ENCODE data around the gene CALM1. TPM values are rescaled to one million over a fixed set of nuclear protein-coding genes. Genes with fewer than 3 reads are reported as not detected.

The CALM1 gene
- total RNA-seq, 1 donor from 2014 or later = 314 TPM

DNA sequence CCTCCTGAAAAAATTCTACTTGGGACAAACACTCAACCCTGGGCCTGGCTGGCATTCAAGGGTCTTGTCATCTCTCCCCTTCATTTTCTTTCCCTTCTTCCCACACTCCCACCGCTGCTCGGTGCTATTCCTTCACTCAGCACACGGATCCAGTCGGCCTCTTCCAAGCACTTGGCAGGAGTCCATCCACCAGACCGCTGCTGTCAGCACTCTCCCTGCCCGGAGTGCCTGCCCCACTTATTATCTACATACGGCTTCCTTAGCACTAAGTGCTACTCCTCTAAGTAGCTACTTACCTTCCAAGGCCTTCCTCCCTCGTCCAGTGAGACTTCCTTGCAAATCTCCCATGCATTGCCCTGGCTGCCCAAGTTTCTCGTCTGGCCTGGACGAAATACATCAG, 29.8 kb downstream of the CALM1 start:
- no peak overlapping the region for H3K4me3 Mint-ChIP-seq
- DNase-seq (no peak), ATAC-seq (ENCODE audit: low read depth) (no peak)
- TF ChIP-seq, protein P1, sequence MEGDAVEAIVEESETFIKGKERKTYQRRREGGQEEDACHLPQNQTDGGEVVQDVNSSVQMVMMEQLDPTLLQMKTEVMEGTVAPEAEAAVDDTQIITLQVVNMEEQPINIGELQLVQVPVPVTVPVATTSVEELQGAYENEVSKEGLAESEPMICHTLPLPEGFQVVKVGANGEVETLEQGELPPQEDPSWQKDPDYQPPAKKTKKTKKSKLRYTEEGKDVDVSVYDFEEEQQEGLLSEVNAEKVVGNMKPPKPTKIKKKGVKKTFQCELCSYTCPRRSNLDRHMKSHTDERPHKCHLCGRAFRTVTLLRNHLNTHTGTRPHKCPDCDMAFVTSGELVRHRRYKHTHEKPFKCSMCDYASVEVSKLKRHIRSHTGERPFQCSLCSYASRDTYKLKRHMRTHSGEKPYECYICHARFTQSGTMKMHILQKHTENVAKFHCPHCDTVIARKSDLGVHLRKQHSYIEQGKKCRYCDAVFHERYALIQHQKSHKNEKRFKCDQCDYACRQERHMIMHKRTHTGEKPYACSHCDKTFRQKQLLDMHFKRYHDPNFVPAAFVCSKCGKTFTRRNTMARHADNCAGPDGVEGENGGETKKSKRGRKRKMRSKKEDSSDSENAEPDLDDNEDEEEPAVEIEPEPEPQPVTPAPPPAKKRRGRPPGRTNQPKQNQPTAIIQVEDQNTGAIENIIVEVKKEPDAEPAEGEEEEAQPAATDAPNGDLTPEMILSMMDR (IDR thresholded peaks at IDR 0.05) = no peak
- H3K9me3 Mint-ChIP-seq = no peaks in the 10 kb centered on the region
- ChIA-PET CTCF (no interaction called here), POLR2A (no interaction called here)
- no peaks in the 10 kb centered on the region for H3K36me3 Mint-ChIP-seq (ENCODE audit: low read depth)
- H3K4me1 Mint-ChIP-seq = peaks cover 4% of the 10 kb centered on the region
- intact Hi-C loops (cut with micrococcal nuclease) = no loop called here
- H3K27ac Mint-ChIP-seq = no peak overlapping the region
- H3K27me3 Mint-ChIP-seq = peaks cover 8% of the 10 kb centered on the region

DNA sequence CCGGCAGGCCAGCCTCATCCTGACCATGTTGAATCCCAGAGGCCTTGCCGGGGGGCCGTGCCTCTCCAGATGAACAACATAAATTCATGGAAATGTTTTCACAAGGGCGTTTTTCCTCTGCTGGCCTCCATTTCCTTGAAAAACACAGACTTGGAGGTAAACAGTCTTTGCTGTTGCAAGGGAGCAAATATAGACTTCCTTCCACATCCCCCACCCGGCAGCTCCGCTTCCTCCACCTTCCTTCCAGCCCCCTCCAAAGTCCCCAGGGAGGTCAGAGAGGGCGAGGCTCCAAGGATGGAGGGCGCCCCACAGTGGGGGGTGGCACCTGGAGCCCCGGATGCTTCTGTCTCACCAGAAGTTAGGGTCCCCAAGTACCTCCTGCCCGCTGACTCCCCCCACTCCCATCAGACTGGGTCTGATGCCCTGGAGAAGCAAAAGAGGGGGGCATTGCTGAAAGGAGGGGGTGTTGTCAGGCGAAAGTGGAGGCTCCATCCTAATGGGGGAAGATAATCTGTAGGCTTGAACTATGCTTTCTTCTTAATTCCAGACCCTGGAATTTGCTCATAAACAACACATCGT, 31.1 kb downstream of the CALM1 start:
- ATAC-seq (ENCODE audit: low read depth) (no peak), DNase-seq (no peak)
- Mint-ChIP-seq H3K36me3 (ENCODE audit: low read depth) (no peaks in the 10 kb centered on the region), H3K4me3 (no peak overlapping the region), H3K27ac (no peak overlapping the region), H3K4me1 (peaks cover 4% of the 10 kb centered on the region), H3K9me3 (no peaks in the 10 kb centered on the region), H3K27me3 (peaks cover 8% of the 10 kb centered on the region)
- POLR2A ChIA-PET = no interaction called here
- TF ChIP-seq, protein P1 (IDR thresholded peaks at IDR 0.05) = no peak
- CTCF ChIA-PET = no interaction called here
- intact Hi-C loops (cut with micrococcal nuclease) = no loop called here

DNA sequence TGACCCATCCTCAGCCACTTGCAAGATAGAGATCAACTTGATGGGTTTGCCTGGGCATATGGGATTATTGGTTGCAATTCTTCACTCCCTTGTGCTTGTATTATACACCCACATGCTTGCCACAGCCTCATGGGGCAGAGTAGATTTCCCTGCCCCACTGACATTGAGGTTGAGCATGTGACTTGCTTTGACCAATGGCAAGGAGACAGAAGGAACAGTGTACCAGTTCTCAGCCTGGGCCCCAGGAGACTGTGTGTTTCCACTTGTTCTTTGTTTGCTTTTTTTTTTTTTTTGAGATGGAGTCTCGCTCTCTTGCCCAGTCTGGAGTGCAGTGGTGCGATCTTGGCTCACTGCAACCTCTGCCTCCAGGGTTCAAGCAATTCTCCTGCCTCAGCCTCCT, 31.8 kb downstream of the CALM1 start:
- intact Hi-C loops (cut with micrococcal nuclease) = no loop called here
- peaks cover 4% of the 10 kb centered on the region for H3K4me1 Mint-ChIP-seq
- H3K4me3 Mint-ChIP-seq = no peak overlapping the region
- H3K9me3 Mint-ChIP-seq = no peaks in the 10 kb centered on the region
- H3K36me3 Mint-ChIP-seq (ENCODE audit: low read depth) = no peaks in the 10 kb centered on the region
- TF ChIP-seq, protein P1 (IDR thresholded peaks at IDR 0.05) = no peak
- CTCF ChIA-PET = no interaction called here
- H3K27ac Mint-ChIP-seq = no peak overlapping the region
- POLR2A ChIA-PET = no interaction called here
- ATAC-seq (ENCODE audit: low read depth) = peak; percentile 25
- peaks cover 8% of the 10 kb centered on the region for H3K27me3 Mint-ChIP-seq
- no peak for DNase-seq

DNA sequence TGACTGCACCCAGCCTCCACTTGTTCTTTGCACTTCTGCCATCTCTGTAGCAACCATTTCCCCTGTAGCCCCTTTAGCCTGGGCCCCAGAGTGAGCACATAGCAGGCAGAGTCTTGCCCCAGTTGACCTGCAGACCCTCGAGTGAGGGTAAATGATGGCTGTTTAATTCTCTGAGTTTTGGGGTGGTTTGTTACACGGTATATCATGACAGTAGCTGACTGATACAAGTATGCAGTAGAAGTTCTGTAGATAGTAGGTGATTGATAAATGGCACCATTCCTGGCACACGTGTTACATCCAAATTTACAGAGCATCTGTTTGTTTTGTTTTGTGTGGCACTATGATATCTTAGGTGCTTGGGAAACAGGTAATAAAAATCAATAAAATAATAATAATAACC, 32.4 kb downstream of the CALM1 start:
- no peaks in the 10 kb centered on the region for H3K9me3 Mint-ChIP-seq
- H3K27ac Mint-ChIP-seq = no peak overlapping the region
- intact Hi-C loops (cut with micrococcal nuclease) = no loop called here
- TF ChIP-seq, protein P1 (IDR thresholded peaks at IDR 0.05) = no peak
- H3K4me1 Mint-ChIP-seq = peaks cover 4% of the 10 kb centered on the region
- ChIA-PET CTCF (no interaction called here), POLR2A (no interaction called here)
- H3K36me3 Mint-ChIP-seq (ENCODE audit: low read depth) = no peaks in the 10 kb centered on the region
- DNase-seq = no peak
- no peak for ATAC-seq (ENCODE audit: low read depth)
- H3K27me3 Mint-ChIP-seq = peaks cover 8% of the 10 kb centered on the region
- no peak overlapping the region for H3K4me3 Mint-ChIP-seq

DNA sequence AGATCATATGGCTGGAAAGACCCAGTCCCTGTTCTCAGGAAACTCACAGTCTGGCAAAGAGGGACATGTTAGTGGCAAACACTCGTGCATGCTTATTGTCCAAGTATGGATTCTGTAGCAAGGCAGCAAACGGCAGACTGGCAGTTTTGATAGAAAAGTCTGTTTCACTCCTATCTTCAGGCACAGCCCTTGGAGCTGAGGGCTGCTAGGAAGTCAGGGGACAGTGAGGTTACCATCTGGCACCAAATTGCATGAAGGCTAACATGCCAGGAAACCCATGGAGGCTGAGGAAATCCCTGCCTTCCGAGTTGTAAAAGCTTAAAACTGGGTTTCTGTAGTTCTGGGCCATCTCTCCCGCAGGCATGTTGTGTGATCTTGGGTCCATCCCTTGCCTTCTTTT, 32.9 kb downstream of the CALM1 start:
- Mint-ChIP-seq H3K4me1 (peaks cover 4% of the 10 kb centered on the region), H3K4me3 (no peak overlapping the region), H3K9me3 (no peaks in the 10 kb centered on the region), H3K36me3 (ENCODE audit: low read depth) (no peaks in the 10 kb centered on the region), H3K27ac (no peak overlapping the region), H3K27me3 (peaks cover 8% of the 10 kb centered on the region)
- TF ChIP-seq, protein P1 (IDR thresholded peaks at IDR 0.05) = no peak
- ChIA-PET CTCF (no interaction called here), POLR2A (no interaction called here)
- ATAC-seq (ENCODE audit: low read depth) (no peak), DNase-seq (no peak)
- intact Hi-C loops (cut with micrococcal nuclease) = no loop called here

Measured in activated B cell treated with CpG ODN at 0.5 μM for 24 hours (primary cell).